ENCODE data around the gene EIF4E1B. TPM values are rescaled to one million over a fixed set of nuclear protein-coding genes. Genes with fewer than 3 reads are reported as not detected.
"Not testable (repeated sequence)": the region's sequence is repeated elsewhere in the genome, so short reads cannot be mapped to it uniquely, and the experiment has no call there.

The EIF4E1B gene
- total RNA-seq, 1 donor from 2014 or later, result not detected

GRCh38 chr5:176589039-176589769 lies 41.3 kb upstream of the EIF4E1B start:
- TF ChIP-seq, protein P1, sequence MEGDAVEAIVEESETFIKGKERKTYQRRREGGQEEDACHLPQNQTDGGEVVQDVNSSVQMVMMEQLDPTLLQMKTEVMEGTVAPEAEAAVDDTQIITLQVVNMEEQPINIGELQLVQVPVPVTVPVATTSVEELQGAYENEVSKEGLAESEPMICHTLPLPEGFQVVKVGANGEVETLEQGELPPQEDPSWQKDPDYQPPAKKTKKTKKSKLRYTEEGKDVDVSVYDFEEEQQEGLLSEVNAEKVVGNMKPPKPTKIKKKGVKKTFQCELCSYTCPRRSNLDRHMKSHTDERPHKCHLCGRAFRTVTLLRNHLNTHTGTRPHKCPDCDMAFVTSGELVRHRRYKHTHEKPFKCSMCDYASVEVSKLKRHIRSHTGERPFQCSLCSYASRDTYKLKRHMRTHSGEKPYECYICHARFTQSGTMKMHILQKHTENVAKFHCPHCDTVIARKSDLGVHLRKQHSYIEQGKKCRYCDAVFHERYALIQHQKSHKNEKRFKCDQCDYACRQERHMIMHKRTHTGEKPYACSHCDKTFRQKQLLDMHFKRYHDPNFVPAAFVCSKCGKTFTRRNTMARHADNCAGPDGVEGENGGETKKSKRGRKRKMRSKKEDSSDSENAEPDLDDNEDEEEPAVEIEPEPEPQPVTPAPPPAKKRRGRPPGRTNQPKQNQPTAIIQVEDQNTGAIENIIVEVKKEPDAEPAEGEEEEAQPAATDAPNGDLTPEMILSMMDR (conservative IDR thresholded peaks at IDR 0.05), result no peak
- Mint-ChIP-seq H3K27ac (no peak overlapping the region), H3K27me3 (peaks cover 3% of the 10 kb centered on the region), H3K36me3 (peaks cover 4% of the 10 kb centered on the region), H3K4me1 (ENCODE audit: unreplicated experiment) (no peaks in the 10 kb centered on the region), H3K9me3 (no peaks in the 10 kb centered on the region), H3K4me3 (no peak overlapping the region)
- DNase-seq (ENCODE audit: extremely low spot score, unreplicated experiment), result no peak

DNA sequence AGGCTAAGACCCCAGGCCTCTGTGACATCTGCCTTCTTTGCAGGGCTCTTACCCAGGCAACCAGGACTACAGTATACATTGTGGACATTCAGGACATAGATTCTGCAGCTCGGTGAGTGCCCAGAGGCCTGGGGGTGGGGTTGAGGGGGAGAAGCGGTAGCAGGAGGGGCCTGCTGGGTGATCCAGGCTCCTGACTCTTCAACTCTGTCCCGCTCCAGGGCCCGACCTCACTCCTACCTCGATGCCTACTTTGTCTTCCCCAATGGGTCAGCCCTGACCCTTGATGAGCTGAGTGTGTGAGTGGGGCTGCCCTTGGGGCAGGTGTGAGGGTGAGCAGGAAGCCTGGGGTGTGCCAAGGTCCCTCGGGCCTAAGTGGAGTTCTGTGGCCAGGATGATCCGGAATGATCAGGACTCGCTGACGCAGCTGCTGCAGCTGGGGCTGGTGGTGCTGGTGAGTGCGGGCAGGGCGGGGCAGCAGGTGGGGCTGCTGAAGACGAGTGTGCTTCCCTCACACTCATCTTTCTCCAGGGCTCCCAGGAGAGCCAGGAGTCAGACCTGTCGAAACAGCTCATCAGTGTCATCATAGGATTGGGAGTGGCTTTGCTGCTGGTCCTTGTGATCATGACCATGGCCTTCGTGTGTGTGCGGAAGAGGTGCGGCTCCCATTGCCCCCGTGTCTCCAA lies 40.3 kb upstream of the EIF4E1B start:
- H3K36me3 Mint-ChIP-seq, result peaks cover 4% of the 10 kb centered on the region
- no peak overlapping the region for H3K4me3 Mint-ChIP-seq
- H3K4me1 Mint-ChIP-seq (ENCODE audit: unreplicated experiment), result no peaks in the 10 kb centered on the region
- TF ChIP-seq, protein P1 (conservative IDR thresholded peaks at IDR 0.05), result no peak
- H3K9me3 Mint-ChIP-seq, result no peaks in the 10 kb centered on the region
- peaks cover 3% of the 10 kb centered on the region for H3K27me3 Mint-ChIP-seq
- H3K27ac Mint-ChIP-seq, result no peak overlapping the region
- DNase-seq (ENCODE audit: extremely low spot score, unreplicated experiment), result no peak

DNA sequence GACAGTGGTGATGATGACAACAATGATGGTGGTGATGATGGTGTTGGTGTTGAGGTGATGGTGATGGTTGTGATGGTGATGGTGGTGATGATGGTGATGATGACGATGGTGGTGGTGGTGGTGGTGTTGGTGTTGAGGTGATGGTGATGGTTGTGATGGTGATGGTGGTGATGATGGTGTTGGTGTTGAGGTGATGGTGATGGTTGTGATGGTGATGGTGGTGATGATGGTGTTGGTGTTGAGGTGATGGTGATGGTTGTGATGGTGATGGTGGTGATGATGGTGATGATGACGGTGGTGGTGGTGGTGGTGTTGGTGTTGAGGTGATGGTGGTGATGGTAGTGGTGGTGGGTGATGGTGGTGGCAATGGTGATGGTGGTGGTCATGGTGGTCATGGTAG lies 38.8 kb upstream of the EIF4E1B start:
- not testable (repeated sequence) for H3K4me3 Mint-ChIP-seq; H3K27ac Mint-ChIP-seq; H3K36me3 Mint-ChIP-seq; H3K4me1 Mint-ChIP-seq (ENCODE audit: unreplicated experiment); H3K27me3 Mint-ChIP-seq; DNase-seq (ENCODE audit: extremely low spot score, unreplicated experiment); H3K9me3 Mint-ChIP-seq

DNA sequence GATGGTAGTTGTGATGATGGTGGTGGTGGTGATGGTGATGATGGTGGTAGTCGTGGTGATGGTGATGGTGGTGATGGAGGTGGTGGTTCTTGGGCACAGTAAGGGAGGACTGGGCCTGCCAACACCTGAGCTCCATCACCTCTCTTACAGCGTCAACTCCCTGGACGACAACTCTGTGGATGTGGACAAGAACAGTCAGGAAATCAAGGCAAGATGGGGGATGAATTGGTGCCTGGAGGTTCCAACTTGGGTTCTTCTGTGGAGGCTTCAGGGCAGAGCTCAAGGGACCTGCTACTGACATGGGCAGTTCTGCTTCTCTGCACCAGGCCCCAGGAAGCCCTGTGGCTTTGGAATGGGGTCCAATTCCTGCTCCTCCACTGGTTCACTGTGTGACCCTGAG lies 37.9 kb upstream of the EIF4E1B start:
- Mint-ChIP-seq H3K9me3 (no peaks in the 10 kb centered on the region), H3K4me1 (ENCODE audit: unreplicated experiment) (no peaks in the 10 kb centered on the region), H3K4me3 (no peak overlapping the region), H3K36me3 (no peaks in the 10 kb centered on the region), H3K27ac (no peak overlapping the region), H3K27me3 (peaks cover 3% of the 10 kb centered on the region)
- DNase-seq (ENCODE audit: extremely low spot score, unreplicated experiment), result no peak
- TF ChIP-seq, protein P1 (conservative IDR thresholded peaks at IDR 0.05), result no peak

DNA sequence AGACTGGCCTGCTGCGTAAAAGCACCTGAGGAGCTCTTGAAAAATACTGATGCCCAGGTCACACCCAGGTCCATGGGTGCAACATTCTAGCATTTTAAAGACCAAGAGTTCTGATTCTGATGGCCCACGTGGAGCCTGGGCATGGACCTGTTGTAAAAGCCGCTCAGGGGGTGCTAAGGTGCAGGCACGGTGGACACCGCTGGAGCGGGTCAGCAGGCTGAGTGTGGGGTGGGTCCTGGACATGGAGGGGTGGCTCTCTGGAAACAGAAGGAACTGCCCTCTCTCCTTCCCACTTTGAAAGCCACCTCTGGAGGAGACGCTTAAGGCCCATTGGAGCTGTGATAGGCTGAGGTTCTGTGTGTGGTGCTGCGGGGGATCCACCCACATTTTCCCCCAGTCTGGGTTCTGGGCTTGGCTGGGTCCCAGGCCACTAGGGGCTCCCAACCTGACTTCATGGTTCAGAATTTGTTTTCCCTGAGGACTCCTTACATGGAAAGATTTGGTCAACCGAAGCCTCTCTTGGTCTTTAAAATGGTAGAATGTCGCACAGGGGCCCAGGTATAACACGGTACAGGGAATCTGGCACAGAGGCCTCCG lies 37.1 kb upstream of the EIF4E1B start:
- TF ChIP-seq, protein P1 (conservative IDR thresholded peaks at IDR 0.05), result no peak
- Mint-ChIP-seq H3K4me3 (no peak overlapping the region), H3K9me3 (no peaks in the 10 kb centered on the region), H3K27me3 (peaks cover 3% of the 10 kb centered on the region), H3K36me3 (no peaks in the 10 kb centered on the region), H3K4me1 (ENCODE audit: unreplicated experiment) (no peaks in the 10 kb centered on the region), H3K27ac (no peak overlapping the region)
- DNase-seq (ENCODE audit: extremely low spot score, unreplicated experiment), result no peak

DNA sequence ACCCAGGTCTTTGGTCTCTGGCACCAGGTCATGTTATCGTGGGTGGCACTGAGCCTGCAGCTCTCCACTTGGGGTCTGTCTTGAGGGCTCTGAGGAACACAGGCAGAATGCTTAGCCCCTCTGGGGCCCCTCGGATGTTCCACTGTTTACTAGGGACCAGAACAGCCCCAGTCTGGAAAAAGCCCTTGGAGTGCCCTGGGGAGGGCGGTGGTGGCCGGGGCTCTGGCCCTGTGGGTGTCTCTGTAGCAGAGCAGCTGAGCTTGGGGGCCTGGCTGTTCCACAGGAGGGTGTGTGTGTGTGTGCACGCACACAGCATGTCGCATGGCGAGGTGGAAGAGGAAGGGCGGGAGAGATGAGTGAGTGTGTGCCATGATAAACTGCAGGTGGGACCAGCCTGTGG lies 35.9 kb upstream of the EIF4E1B start:
- H3K4me3 Mint-ChIP-seq, result no peak overlapping the region
- H3K27ac Mint-ChIP-seq, result no peak overlapping the region
- TF ChIP-seq, protein P1 (conservative IDR thresholded peaks at IDR 0.05), result no peak

More for the DNA sequence above, 35.9 kb upstream of the EIF4E1B start:
- no peaks in the 10 kb centered on the region for H3K36me3 Mint-ChIP-seq
- no peak for DNase-seq (ENCODE audit: extremely low spot score, unreplicated experiment)
- H3K4me1 Mint-ChIP-seq (ENCODE audit: unreplicated experiment), result no peaks in the 10 kb centered on the region
- no peaks in the 10 kb centered on the region for H3K9me3 Mint-ChIP-seq
- peaks cover 7% of the 10 kb centered on the region for H3K27me3 Mint-ChIP-seq
